NCI-H187 treated with DMSO at 0.1 percent for 48 hours (cell line): ENCODE measurements around the gene TBC1D22A.
"Not testable (repeated sequence)": the region's sequence is repeated elsewhere in the genome, so short reads cannot be mapped to it uniquely, and the experiment has no call there.

ENCODE experiments used
- DNase-seq: peaks from one replicate; lab custom pipeline; 2025; lab: John Stamatoyannopoulos, UW

TBC1D22A gene

DNA sequence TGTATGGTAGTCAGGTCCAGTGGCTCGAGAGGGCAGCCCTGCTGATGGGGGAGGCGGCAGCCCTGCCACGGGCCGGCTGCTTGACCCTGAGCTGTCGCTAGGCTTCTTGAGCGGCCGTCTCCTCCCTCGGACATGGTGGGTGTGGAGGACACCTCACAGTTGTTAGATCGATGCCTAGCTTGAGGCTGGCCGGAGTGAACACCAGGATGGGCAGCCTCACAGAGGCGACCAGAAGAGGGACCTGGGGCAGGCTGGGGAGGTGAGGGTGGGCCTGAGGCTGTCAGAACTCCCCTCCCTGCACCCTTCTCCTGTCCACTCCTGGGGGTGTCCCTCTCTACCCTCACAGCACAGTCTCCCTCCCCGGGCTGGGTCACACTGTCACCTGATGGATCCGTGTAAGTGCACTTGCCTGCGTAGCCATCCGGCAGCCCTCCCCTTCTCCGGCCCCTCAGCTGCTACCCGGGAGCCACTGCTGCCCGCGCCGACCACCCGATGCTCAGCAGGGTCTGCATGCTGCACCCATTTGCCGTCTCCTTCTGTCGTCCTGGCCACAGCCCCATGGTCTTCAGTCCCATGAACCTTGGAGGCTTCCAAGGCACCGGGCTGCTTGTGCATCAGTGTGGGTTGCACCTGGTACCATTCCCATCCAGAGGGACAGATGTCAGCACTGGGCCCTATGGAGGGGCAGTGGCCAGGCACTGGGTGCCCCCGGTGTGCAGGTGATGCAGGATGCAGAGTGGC is 394.1 kb downstream of the TBC1D22A start:
- DNase-seq, result no peak

DNA sequence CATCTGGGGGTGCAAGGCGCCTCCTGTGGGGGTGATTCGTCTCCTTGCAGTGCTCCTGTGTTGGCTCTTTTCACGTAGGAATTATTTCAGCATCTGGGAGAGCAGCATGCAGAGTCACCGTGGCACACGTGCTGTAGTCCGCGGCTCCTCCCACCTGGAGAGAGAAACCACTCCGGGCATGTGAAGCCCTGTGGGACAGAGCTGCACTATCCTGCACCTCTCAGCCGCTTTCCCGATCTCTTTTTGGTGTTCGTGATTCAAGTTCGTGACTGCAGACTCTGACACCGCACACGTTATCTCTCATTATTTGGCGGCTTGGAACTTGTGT is 394.6 kb downstream of the TBC1D22A start:
- no peak for DNase-seq

DNA sequence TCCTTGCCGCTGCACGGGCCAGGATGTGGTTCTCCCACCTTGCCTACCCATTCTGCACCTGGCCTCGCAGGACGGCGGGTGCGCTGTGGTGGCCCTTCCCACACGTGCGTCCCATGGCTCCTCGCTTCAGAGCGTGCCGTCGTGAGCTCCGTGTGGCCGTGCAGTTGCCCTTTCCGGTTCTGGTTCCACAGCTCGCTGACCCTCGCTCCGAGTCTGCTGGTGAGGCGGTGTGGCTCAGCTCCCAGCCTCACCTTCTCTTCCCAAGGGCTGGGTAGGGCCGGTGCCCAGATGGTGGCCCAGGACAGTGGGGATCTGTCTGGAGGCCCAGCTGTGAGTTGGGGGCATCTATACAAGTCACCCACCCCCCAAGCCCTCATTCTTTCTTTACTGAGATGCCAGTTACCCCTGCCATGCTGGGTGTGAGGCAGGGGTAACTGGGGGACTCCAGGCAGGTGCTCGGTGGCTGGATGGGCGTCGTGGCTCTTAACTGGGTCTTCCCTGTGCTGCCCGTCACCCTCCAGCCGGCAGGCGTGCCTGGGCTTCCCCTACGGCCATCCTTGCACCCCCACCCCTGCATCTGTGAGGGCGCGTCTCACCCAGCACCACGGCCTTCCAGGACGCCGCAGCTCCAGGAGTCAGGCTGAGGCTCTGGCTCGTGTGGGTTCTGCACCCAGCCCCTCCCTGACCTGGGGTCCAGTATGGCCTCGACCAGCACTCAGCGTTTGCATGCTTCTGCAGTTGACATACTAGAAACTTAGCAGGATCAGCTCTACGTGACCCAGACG is 395.2 kb downstream of the TBC1D22A start:
- no peak for DNase-seq

DNA sequence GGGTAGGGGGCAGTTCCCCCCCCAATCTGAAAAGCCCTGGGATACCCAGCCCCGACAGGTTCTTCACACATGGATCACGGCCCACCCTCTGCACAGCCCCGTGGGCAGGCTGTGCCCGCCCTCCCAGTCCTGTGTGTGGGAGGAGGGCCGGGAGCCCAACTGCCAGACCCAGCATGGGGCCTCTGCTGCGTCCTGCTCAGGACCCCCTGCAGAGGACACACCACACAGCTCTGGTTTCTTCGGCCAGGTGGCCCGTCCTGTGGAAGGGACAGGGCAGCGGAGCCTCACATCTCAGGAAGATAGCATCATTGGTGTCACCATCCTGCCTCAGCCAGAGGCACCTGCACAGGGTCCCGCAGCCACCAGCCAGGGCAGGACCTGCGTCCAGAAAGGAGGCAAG is 396.0 kb downstream of the TBC1D22A start:
- DNase-seq, result no peak

DNA sequence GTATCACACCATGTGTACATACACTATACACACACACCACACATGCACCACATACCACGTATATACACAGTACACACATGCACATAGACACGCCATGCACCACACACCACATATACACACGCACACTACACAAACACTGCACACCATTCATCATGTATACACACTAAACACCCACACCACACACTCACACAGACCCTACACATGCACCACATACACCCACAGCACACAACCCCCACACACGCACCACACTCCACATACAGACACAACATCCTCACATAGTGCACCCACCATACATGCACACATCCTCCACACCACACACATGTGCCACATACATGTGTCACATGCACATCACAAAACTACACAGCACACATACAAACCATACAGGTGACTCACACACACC is 397.1 kb downstream of the TBC1D22A start:
- DNase-seq, result no peak

DNA sequence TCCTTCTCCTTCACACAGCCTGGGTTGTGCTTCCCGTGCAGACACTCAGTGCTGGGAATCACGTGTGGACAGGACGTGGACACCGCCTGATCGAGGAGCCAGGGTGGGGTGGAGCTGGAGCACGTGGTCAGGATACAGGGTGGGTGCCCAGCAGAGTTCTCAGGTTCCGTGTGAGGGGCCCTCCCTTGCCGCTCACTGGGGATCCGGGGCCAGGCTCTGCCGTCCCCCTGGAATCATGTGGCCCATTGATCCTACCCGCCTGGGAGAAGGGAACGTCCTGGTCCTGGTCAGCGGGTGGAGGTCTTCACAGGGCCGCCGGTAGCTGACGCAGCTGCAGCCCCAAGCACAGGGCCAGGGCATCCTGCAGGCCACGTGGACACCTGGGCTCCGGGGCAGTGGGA is 397.7 kb downstream of the TBC1D22A start:
- no peak for DNase-seq

DNA sequence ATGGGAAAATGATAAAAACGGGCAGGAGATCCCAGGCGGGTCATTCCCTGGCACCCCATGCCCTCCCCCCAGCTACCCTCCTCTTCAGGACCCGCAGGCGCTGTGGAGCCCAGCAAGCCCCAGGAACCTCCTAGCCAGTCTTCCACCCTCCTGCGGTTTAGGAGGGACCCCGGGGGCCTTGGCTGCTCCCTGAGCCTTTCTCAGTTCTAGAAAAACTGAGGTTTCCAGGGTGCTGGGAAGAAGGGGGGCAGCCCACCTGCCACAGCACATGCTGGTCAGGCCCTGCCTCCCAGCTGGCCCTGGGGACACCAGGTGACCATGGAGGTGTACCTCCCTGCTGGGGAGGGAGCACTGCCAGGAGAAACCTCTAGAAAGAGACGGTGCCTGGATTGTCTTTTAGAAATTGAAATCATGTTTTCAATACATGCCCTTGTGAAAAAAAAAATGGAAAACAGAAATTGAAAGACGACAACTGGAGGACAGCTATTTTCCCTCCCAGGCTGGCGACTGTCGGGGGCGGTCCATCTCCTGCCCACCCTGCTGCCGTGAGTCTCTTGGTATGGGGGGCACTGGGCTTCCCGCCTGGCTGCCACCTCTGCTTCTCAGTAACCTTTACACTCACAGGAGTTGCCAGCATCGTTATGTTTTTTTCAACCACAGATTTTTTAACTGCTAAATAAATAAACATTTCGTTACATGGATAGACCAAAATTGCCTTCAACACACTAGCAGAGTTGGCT is 398.5 kb downstream of the TBC1D22A start:
- no peak for DNase-seq

DNA sequence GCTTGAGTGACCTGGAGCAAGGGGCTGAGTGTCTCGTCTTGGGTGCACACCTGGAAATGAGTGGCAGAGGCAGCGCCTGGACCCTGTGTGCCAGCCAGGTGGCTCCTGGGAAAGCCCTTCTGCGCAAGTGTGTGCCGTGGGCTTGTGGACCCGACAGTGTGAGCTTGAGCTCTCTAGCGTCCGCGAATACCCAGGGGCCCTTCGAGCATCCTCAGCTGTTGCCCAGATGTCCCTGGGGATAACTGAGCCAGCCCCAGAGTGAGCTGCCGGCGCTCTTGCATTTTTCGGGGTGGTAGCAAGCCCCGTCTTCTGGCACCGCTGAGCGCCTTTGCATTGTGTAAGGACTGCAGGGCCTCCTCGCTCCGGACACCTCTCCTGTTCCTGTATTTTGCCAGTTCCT is 399.2 kb downstream of the TBC1D22A start:
- DNase-seq, result no peak

DNA sequence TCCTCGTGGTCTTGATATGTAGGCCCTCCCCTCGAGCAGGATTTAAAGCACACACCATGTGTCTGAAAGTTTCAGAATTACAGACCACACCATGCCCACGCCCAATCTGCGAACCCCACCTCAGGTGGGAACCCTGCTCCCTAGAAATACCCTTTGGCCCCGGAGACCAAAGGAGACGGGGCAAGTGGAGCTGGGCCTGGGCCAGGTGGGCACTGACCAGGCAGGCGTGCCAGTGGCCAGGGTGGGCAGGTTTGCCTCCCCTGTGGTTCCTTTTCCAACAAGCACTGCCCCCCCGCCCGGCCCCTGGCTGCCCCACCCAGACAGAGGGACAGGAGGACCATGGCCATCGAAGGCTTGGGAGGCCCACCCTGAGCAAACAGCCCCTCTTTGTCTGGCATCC is 400.4 kb downstream of the TBC1D22A start:
- DNase-seq, result no peak

DNA sequence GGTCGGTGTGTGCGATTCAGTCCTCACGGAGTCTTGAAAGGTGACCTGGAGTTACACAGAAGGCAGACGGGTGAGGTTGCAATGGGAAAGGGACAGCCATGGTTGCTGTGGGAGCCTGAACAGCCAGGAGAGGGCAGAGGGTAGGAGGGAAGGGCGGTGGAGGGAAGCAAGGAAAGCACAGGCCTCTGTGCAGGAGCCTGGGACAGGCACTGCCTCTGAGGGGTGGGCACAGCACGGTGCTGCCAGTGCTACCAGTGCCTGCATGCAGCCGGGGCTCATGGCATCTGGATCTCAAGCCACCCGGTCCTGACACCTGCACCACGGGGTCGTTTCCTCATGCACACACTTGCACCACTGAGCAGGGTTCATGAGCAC is 401.0 kb downstream of the TBC1D22A start:
- DNase-seq, result no peak

DNA sequence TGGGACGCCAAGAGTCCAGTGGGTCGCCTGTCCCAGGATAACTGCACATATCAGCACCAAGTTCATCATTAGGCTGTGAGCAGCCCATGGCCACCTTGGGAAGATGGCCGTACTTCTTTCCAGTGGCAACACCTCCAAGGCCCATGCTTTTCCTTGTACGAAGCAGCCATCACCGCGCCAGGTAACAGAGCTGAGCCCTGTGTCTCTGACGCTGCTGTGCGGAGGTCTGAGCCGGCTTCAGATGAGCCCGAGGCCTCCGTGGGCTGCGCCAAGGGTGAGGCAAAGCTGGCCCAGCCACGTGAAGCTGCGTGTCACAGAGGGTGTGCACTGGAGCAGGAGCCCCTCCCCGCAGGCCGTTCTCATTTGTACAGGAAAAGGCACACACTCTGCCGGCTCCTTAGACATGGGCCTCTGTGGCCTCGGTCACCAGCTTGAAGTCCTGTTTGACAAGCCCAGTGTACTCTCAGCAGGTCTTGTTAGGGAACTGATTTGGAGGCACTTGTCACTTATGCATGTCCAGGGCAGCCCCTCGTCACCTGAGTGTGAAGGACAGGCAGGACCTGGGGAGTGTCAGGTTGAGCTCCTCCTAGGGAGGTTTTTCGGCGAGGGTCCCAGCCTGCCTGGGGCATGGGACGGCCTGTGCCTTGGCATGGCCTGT is 401.5 kb downstream of the TBC1D22A start:
- DNase-seq, result no peak

DNA sequence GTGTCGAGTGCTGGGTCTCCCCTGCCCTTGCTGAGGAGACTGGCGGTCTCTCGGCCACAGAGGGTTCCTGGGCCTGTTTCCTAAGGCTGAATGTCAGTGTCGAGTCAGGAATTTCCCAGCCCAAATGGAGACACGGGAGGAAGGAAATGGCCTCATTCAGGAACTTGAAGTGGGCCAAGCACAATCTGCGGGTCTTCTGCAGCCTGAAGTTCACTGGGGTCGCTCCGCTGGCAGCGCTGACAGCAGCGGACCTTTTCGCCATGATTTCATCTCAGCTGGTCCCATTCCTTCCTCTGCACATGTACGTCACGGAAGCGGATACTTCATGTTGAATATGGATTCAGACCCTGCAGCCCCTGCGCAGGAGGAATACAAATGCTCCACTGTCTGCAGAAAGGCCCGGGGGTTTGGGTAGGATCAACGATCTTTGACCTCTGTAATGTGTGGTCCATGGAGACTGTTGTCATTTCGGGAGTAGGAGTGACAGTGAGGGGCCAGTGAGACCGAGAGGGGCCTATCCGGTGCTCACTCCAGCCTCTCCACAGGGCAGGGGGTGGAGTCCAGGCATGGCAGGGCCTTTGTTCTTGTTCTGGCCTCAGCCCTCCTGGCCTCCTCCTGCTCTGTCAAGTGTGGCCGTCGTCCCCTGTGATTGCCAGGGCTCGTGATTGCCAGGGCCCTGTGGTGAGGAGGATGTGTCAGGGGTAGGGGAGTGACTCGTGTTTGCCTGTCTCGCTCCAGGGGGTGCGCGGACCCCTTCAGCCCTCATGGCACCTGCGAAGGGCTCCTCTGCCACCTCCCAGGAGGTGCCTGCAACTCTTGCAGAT is 402.3 kb downstream of the TBC1D22A start:
- no peak for DNase-seq

DNA sequence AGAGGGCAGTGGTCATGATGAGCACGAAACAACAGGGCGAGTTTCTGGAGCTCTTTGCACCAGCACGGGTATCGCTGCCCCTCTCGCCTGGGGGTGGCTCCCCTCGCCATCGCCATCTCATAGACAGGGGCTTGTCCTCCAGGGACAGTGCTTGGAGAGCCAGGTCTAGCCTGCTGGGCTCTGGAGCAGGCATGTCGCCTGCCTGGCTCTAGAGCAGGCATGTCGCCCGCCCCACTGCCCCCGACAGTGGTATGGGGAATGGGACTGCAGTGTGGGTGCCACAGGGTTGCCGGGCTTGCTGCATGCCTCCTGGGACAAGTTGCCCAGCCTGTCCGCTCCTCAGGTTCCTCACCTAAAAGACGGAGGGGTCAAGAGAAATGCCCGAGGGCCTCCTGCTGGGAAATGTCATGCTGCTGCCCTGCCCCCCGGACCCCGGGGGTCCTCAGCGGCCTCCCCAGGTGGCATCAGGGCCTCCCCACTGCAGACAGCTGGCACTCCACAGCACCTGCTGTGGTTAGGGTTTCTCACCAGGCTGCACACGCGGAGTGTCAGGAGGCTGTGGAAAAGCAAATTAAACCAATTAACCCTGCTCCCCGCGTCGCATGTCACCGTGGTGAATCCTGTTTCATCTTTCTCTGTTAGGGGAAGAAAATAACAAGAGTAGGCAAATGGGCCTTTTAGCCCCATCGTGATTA is 403.0 kb downstream of the TBC1D22A start:
- no peak for DNase-seq

DNA sequence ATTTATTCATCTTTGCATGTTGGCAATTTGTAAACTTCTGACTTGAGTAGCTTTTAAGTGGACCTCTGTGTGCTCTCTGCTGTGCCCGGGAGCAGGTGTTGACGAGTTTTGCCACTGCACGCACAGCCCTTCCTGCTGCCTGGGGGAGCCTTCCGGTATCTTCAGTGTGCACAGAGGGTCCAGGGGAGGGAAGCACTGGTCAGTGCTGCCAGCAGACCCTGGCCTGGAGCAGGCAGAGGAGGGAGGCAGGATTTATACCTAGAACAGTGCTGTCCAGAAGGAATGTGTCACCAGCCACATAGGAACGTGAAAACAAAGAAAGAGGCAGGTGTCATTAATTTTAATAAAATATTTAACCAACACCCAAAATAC is 403.6 kb downstream of the TBC1D22A start:
- DNase-seq, result no peak

DNA sequence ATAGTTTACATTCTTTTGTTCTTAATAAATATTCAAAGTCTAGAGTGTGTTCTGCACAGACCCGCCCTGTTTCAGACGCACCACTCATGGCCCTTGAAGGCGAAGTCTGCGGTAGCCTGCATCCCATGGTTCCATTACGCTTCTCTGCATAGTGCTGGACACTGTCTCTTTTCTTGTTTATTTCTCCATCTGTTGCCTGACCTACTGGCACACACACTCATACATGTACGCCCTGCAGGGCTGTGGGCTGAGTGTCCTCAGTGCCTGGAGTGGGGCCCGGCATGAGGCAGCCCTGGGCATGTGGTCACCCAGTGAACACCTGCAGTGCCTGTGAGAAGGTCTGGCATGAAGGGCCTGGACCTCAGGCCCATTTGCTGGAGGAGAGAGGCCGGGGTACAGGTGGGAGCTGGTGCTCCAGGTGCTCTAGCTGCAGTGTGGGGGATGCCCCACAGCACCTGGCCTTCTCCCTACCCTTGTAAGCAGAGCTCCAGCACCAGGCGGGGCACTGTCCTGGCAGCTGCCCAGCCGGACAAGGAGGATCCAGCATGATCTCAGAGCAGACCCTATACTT is 404.1 kb downstream of the TBC1D22A start:
- DNase-seq, result no peak

DNA sequence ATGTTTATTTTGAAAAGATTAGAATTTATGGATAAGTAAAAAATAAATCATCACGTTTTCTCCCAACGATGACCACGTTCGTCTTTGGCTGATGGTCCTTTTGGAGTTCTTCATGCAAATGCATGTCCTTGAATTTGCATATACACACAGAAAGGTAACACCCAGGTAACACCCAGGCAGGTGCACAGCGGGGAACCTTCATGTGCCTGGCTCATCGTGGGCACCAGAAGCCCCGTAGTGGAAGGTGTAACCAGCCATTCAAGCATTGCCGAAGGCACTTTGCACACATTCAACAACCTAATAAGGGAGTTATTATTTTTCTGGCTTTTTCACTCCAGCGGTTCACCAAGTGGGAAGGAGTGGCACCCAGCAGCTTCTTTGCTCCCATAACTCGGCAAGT is 404.6 kb downstream of the TBC1D22A start:
- no peak for DNase-seq

DNA sequence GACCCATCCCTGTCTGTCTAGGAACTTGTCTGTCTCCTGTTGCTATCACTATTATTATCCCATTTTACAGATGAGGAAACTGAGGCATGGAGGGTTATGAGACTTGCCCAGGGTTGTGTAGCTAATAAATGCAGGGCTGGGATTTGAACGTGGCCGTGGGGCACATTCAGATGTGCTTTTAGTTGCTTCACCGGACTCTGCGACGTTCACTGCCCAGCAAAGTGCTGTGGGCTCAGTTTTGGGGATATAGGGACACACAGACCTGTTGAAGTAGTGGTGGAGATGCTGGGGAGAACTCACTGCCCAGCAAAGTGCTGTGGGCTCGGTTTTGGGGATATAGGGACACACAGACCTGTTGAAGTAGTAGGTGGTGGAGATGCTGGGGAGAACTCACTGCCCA is 405.5 kb downstream of the TBC1D22A start:
- not testable (repeated sequence) for DNase-seq

DNA sequence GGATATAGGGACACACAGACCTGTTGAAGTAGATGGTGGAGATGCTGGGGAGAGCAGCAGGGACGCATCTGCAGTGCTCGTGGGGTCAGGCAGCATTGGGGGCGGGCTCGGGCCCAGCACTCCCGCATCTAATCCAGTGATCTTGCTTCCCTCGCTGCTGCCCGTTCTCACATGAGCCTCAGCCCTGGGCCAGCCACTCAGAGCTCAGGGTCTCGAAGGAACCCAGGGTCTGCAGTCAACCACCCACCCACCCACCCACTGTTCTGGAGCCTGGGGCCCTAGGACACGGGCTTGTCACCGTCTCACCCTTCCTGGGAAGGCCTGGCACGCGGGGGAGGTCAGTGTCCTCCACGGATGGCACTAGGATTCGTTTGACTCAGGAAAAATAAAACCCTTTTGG is 406.0 kb downstream of the TBC1D22A start:
- no peak for DNase-seq

DNA sequence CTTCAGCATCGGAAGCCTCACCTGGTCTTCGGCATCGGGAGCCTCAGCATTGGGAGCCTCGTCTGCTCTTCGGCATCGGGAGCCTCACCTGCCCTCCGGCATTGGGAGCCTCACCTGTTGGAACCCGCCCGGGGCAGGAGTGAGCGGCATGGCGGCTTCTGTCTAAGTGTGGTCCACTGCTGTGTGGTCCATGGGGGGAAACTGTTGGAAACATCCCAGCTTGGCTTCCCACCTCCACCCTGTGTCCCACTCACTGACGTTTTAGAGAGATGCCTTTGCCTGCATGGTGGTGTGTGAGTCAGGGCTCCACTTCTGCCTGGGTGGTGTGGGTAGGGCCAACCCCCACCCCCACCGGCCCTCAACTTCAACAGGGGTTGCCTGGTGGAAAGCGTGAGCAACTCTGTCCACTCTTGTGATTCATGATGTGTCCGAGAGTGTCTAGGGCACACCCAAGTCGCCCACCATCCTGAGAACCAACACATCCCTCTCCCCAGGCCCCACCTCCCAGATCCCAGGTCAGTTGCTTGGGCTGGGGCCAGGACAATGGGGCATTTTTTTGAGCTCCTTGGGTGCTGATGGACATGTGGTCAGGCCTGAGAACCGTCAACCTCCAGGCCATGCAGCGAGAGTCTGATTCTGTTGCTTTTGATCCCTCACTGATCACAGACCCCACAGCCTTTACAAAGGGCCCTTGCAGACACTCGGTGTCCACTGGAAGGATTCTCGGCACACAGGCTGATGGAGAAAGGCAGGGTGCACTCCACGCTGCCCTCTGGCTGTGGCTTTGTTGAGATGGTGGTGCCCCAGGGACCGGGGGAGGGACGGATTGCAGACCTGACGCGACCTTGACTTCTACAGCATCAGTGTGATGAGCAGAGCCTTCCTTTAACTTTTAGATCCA is 406.7 kb downstream of the TBC1D22A start:
- no peak for DNase-seq

DNA sequence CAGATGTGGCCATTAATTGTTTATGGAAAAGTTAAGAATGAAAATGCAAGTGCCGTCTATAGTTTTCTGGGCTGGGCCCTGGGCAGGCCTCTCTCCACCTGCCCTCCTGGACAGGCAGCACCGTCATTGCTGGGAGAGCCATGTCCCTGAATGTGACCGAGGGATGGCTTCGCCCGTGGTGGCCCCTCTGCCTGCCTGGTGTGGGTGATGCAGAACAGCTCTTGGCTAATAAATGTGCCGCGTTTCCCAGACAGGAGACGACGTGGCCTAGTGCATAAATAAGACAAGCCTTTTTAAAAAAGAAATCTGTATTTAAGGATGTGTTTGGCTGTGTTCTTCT is 407.3 kb downstream of the TBC1D22A start:
- DNase-seq, result no peak
